ENCODE data around the gene EPHB2. TPM values are rescaled to one million over a fixed set of nuclear protein-coding genes. Genes with fewer than 3 reads are reported as not detected.

EPHB2 gene
- total and polyA plus RNA-seq, 2 experiments from 2014 or later: 1.0 to 5.1 TPM

- H3K27me3 ChIP-seq (replicated peaks; ENCODE audit: insufficient read depth): no peaks in the 10 kb centered on the region
- no peaks in the 10 kb centered on the region for H4K20me1 ChIP-seq (ENCODE audit: insufficient read depth)
- no peaks in the 10 kb centered on the region for H3K9me2 ChIP-seq (ENCODE audit: insufficient read depth)
- no peak overlapping the region for H3K4me3 ChIP-seq
- H3K4me1 ChIP-seq (ENCODE audit: insufficient read depth): peaks cover 13% of the 10 kb centered on the region
- H3K36me3 ChIP-seq (ENCODE audit: low read depth): no peaks in the 10 kb centered on the region
- no peak for TF ChIP-seq EZH2 (IDR thresholded peaks at IDR 0.05; ENCODE audit: insufficient read depth, poor library complexity, severe bottlenecking)
- TF ChIP-seq EZH2phosphoT487 (IDR thresholded peaks at IDR 0.05; ENCODE audit: insufficient read depth, low read depth): no peak
- H3K4me2 ChIP-seq (ENCODE audit: unreplicated experiment): no peak overlapping the region
- H3K79me2 ChIP-seq (ENCODE audit: insufficient read depth): no peaks in the 10 kb centered on the region
- 62 to 64% methylated on average over 8 of the region's 8 CpGs for WGBS, 2 experiments (ENCODE audit: low coverage in 1 of 2, low lambda C conversion rate in 2 of 2, missing lambda C conversion rate in 2 of 2)
- no peak overlapping the region for H2AFZ ChIP-seq
- H3K27ac ChIP-seq: no peak overlapping the region
- peak; percentile 46 for DNase-seq
- no peak overlapping the region for H3K9ac ChIP-seq
- H3F3A ChIP-seq (ENCODE audit: insufficient read depth): no peaks in the 10 kb centered on the region; the same call in 1 of the 2 replicates
- in situ Hi-C loops (cut with MboI): loop anchor here (10.0 kb wide), 1 partner anchor 184 kb away; no protein-coding TSS in a partner anchor
- no peaks in the 10 kb centered on the region for H3K9me3 ChIP-seq (ENCODE audit: low read depth)
These were observed 177.9 kb downstream of the EPHB2 start for GRCh38 chr1:22888320-22889075.

- H2AFZ ChIP-seq: no peak overlapping the region
- no peaks in the 10 kb centered on the region for H3K27me3 ChIP-seq (replicated peaks; ENCODE audit: insufficient read depth)
- H3K4me3 ChIP-seq: no peak overlapping the region
- in situ Hi-C loops (cut with MboI): loop anchor here (10.0 kb wide), 1 partner anchor 185 kb away; no protein-coding TSS in a partner anchor
- no peaks in the 10 kb centered on the region for H3K9me2 ChIP-seq (ENCODE audit: insufficient read depth)
- H3K9ac ChIP-seq: no peak overlapping the region
- H4K20me1 ChIP-seq (ENCODE audit: insufficient read depth): no peaks in the 10 kb centered on the region
- H3K79me2 ChIP-seq (ENCODE audit: insufficient read depth): no peaks in the 10 kb centered on the region
- 86 to 91% methylated on average over 3 of the region's 3 CpGs for WGBS, 2 experiments (ENCODE audit: low coverage in 1 of 2, low lambda C conversion rate in 2 of 2, missing lambda C conversion rate in 2 of 2)
- H3K4me1 ChIP-seq (ENCODE audit: insufficient read depth): peaks cover 13% of the 10 kb centered on the region
- H3K36me3 ChIP-seq (ENCODE audit: low read depth): no peaks in the 10 kb centered on the region
- no peaks in the 10 kb centered on the region for H3K9me3 ChIP-seq (ENCODE audit: low read depth)
- H3F3A ChIP-seq (ENCODE audit: insufficient read depth): no peaks in the 10 kb centered on the region; the same call in 1 of the 2 replicates
- peak; percentile 66 for DNase-seq
- H3K4me2 ChIP-seq (ENCODE audit: unreplicated experiment): no peak overlapping the region
- H3K27ac ChIP-seq: no peak overlapping the region
- no peak for TF ChIP-seq EZH2phosphoT487 (IDR thresholded peaks at IDR 0.05; ENCODE audit: insufficient read depth, low read depth)
- no peak for TF ChIP-seq EZH2 (IDR thresholded peaks at IDR 0.05; ENCODE audit: insufficient read depth, poor library complexity, severe bottlenecking)
These were observed 178.7 kb downstream of the EPHB2 start for GRCh38 chr1:22889213-22889827.

GRCh38 chr1:22892789-22893188 lies 182.2 kb downstream of the EPHB2 start:
- TF ChIP-seq EZH2 (IDR thresholded peaks at IDR 0.05; ENCODE audit: insufficient read depth, poor library complexity, severe bottlenecking) (no peak), EZH2phosphoT487 (IDR thresholded peaks at IDR 0.05; ENCODE audit: insufficient read depth, low read depth) (no peak)
- 94% methylated on average over 11 to 13 of the region's 13 CpGs for WGBS, 2 experiments (ENCODE audit: low coverage in 1 of 2, low lambda C conversion rate in 2 of 2, missing lambda C conversion rate in 2 of 2)

GRCh38 chr1:22893292-22893691 lies 182.7 kb downstream of the EPHB2 start:
- no peak for TF ChIP-seq EZH2 (IDR thresholded peaks at IDR 0.05; ENCODE audit: insufficient read depth, poor library complexity, severe bottlenecking)
- no peak for TF ChIP-seq EZH2phosphoT487 (IDR thresholded peaks at IDR 0.05; ENCODE audit: insufficient read depth, low read depth)
- no peak overlapping the region for H3K4me2 ChIP-seq (ENCODE audit: unreplicated experiment)
- 58 to 62% methylated on average over 3 of the region's 3 CpGs for WGBS, 2 experiments (ENCODE audit: low coverage in 1 of 2, low lambda C conversion rate in 2 of 2, missing lambda C conversion rate in 2 of 2)
- H3K4me1 ChIP-seq (ENCODE audit: insufficient read depth): 0 out of 2 replicates have a peak, but pooled peaks cover 5% of the 10 kb centered on the region
- H3K27me3 ChIP-seq (replicated peaks; ENCODE audit: insufficient read depth): no peaks in the 10 kb centered on the region
- no peak overlapping the region for H3K27ac ChIP-seq
- H3K9ac ChIP-seq: no peak overlapping the region
- in situ Hi-C loops (cut with MboI): no loop called here
- H3K4me3 ChIP-seq: no peak overlapping the region
- no peaks in the 10 kb centered on the region for H3K9me2 ChIP-seq (ENCODE audit: insufficient read depth)
- no peaks in the 10 kb centered on the region for H3F3A ChIP-seq (ENCODE audit: insufficient read depth)
- H3K9me3 ChIP-seq (ENCODE audit: low read depth): no peaks in the 10 kb centered on the region
- H3K79me2 ChIP-seq (ENCODE audit: insufficient read depth): no peaks in the 10 kb centered on the region
- H2AFZ ChIP-seq: no peak overlapping the region
- H3K36me3 ChIP-seq (ENCODE audit: low read depth): no peaks in the 10 kb centered on the region
- no peak for DNase-seq
- H4K20me1 ChIP-seq (ENCODE audit: insufficient read depth): no peaks in the 10 kb centered on the region

More at GRCh38 chr1:22892789-22893188, 182.2 kb downstream of the EPHB2 start:
- H3K4me2 ChIP-seq (ENCODE audit: unreplicated experiment): no peak overlapping the region
- H4K20me1 ChIP-seq (ENCODE audit: insufficient read depth): no peaks in the 10 kb centered on the region
- no peaks in the 10 kb centered on the region for H3K9me3 ChIP-seq (ENCODE audit: low read depth)
- H3K79me2 ChIP-seq (ENCODE audit: insufficient read depth): no peaks in the 10 kb centered on the region
- H3K9ac ChIP-seq: no peak overlapping the region
- no peak for DNase-seq
- H3K4me1 ChIP-seq (ENCODE audit: insufficient read depth): 0 out of 2 replicates have a peak, but pooled peaks cover 5% of the 10 kb centered on the region
- H3K27ac ChIP-seq: no peak overlapping the region
- H3K27me3 ChIP-seq (replicated peaks; ENCODE audit: insufficient read depth): no peaks in the 10 kb centered on the region
- no peaks in the 10 kb centered on the region for H3K36me3 ChIP-seq (ENCODE audit: low read depth)
- H3F3A ChIP-seq (ENCODE audit: insufficient read depth): no peaks in the 10 kb centered on the region
- no peaks in the 10 kb centered on the region for H3K9me2 ChIP-seq (ENCODE audit: insufficient read depth)
- H2AFZ ChIP-seq: no peak overlapping the region
- H3K4me3 ChIP-seq: no peak overlapping the region
- in situ Hi-C loops (cut with MboI): no loop called here

All from GM23248 (cell line).